HG03045 (cell line): ENCODE data around the gene PNMA6F.
"Not testable (repeated sequence)": the region's sequence is repeated elsewhere in the genome, so short reads cannot be mapped to it uniquely, and the experiment has no call there.

Source experiments
- ATAC-seq: cut with Tn5 transposase; IDR thresholded peaks from one replicate; pipeline ENCODE4 v1.9.1; 2021; ENCODE audit warnings: mild to moderate bottlenecking, moderate library complexity; ENCODE audit not compliant: unreplicated experiment

PNMA6F gene

DNA sequence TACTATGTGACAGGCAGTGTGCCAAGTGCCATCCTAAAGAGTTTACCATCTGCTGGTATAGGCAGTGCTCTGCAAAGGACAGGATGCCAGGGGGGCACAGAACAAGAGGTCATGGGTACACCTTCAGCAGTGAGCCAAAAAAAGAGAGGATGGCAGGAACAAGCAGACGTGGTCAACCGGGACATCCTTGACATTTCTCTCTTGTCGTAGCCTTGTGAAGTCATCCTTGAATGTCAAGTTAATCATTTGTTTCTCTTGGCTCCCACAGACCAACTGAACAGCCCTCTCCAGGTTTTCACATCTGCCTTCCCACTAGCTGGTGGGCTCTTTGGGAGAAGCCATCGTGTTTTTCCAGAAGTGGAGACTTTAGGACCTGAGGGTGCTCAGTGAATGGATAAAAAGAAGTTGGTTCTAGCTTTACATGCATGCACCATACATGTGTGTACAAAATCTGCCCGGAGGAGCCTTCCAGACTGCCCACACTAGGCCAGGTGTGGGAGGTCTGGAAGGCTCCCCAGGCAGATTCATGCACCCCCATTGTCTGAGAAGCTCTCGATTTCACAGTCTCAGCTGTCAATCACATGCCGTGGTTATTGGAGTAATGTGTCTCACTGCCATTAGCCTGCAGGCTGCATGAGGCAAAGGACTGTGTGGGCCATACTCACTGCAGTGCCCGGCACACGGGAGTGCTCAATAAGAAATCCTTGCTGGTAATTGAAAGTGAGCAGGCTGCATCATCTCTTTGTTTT lies 16.4 kb downstream of the PNMA6F start:
- no peak for ATAC-seq

DNA sequence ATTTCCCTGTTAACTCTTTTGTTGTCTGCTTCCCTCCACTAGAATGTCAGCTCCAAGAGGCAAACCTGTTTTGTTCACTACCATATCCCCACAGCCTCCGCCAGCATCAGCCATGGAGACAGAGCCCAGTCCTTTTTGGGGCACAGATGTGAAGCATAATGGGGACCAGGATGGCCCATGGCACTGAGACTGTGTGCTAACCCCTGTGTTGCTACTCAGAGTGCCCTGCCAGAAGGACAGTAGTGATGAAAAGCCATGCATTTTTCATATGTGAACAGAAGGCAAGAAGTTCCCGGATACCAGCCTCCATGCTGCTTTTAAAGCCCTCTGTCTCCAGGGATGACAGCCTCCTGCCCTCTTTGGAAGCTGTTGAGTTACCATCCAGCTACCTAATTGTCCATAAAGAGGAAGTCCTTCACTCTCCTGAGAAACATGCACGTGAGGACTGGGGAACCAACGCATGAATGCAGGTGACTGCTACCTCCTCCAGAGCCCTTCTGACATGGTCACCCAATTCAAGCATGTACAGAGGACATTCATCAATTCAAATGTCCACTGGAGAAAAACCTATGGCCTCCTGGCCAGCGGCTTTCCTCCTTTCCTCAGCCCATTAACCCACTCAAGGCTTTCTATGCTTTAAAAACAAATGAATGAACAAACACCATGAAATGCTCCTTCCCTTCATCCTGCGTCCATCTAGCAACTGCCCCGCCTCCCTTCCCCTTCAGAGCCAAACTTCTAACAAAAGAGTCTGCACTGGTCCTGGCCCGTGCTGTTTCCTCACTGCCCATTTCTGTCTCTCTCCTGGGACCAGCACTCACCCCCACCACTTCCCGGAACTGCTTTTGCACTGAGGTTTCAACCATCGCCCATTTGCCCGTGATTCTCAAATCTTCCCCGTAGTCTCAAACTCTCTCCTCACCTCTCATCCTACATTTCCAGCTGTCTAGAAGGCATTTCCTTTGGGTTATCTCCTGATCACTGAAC lies 18.0 kb downstream of the PNMA6F start:
- no peak for ATAC-seq

DNA sequence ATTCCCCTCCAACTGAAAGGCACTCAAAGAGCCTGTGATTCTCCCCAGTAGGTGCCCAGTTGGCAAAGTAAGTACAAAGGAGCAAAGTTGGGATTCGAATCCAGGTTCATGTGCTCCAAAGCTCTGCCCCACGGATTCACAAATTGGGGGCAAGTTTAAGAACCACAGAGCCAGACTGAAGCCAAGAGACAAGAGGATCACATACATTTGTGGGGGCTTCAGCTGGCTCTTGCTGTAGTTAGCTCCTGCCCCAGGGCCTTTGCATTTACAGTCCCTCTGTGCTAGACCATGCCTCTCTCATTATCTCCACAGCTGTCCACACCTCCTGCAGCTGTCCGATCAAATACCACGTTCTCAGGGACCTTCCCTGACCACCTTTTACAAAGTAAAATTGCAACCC lies 18.8 kb downstream of the PNMA6F start:
- no peak for ATAC-seq

DNA sequence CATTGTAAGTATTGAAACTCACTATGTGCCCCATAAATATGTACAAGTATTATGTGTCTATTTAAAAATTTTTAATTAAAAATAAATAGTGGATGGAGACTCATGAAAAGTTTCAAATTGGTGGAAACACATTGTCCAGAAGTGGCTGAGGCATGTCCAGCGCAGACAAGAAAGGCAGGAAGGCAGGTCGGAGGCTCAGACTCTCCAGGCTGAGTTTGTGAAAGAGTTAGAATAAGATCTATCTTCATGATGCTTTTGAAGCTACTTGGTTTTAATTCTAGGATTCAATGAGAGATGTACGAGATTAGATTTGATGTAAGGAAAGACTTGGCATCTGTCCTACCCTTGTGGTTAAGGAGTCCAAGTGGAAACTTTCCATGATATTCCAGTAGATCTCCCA lies 19.8 kb downstream of the PNMA6F start:
- no peak for ATAC-seq

DNA sequence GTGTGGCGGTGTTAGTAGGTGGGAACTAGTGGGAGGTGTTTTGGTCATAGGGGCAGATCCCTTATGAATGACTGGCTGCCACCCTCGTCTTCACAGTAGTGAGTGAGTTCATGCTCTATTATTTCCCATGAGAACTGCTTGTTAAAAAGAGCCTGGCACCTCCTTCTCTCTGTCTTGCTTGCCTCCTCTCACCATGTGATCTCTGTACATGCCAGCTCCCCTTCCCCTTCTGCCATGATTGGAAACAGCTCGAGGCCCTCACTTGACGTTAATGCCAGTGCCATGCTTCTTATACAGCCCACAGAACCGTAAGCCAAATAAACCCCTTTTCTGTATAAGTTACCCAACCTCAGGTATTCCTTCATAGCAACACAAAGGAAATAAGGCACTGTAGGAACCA lies 21.7 kb downstream of the PNMA6F start:
- no peak for ATAC-seq

DNA sequence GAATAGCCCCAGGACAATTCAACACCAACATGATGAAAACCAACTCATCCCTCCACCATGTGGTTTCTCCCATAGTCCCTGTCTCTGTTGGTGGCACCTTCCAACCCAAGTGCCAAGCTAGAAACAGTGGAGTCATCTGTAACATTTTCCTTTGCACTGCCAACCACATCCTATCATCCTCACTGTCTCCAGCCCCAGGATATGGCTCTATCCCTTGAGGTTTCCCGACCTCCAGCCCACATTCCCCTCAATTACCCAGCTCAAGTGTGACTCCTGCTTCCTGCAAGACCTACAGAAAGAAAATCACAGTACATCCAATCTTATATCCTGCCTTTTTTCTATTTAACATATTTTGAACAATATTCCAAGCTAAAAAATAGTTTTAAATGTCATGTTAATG lies 24.2 kb downstream of the PNMA6F start:
- no peak for ATAC-seq

DNA sequence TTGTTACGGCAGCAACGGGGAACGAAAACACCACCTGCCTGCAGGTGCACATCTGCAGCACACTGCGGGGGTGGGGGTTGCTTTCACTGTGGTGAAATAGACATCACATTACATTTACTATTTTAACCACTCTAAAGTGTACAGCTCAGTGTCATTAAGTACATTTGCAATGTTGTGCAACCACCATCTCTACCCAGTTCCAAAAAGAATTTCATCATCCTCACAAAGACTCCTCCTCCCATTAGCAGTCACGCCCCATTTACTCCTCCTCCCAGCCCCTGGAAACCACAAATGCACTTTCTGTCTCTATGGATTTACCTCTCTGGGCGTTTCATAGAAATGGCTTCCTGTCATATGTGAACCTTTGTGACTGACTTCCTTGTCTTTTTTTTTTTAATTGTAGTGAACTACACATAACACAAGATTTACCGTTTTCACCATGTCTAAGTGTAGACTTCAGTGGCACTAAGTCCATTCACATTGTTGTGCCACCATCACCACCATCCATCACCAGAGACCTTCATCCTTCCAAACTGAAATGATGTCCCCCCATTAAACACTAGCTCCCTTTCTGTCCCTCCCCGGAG lies 28.0 kb downstream of the PNMA6F start:
- ATAC-seq: not testable (repeated sequence)

DNA sequence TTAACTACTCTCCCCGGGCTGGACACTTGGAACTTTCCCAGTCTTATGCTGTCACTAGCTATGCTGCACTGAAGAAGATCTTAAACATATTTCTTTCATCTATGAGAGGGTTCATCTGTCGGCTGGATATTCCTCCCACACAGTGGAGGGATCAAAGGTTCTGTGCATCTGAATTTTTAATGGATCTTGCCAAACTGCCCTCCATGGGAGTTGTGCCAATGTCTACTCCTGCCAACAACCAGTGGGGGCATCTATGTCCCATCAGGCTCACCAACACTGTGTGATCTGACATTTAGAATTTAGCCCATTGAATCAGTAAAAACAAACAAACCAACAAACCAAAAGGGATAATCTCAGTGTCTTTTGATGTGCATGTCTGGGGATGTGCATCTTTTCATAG lies 32.8 kb downstream of the PNMA6F start:
- not testable (repeated sequence) for ATAC-seq

DNA sequence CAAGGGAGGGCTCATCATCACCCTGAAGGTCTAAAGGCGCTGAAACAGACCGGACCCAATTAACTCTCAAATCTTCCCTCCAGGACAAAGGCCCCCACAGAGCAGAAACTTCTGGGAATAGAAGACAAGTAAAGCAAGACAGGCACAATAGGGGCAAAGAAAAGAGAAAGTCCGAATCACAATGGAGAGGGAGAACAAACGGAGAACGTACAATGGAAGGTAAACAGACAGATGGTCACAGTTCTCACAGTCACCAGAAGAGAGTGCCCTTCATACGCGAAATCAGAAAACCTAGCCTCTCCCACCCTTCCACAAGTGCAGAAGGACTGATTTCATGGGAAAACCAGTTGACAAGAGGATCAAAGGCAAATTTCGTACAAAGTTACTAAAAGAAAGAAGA lies 35.9 kb downstream of the PNMA6F start:
- not testable (repeated sequence) for ATAC-seq

DNA sequence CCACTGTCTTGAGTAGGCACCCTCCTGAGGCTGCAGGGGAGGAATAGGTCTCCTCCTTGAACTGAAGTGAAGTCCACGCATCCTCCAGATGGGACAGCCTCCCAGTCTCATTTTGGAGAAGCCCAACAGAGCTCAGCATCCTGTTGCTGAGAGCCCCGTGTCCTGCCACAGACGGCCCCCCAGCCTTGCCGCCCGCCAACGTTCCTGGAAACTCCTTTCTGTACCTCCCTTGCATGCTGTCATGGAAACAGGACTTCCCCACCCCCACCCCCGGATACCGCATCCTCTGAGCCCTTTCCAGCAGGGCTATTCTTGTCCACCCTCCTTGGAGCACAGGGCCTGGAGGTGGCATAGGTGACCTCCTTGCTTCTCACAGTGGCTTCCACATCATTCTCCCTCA lies 37.6 kb downstream of the PNMA6F start:
- ATAC-seq: not testable (repeated sequence)

DNA sequence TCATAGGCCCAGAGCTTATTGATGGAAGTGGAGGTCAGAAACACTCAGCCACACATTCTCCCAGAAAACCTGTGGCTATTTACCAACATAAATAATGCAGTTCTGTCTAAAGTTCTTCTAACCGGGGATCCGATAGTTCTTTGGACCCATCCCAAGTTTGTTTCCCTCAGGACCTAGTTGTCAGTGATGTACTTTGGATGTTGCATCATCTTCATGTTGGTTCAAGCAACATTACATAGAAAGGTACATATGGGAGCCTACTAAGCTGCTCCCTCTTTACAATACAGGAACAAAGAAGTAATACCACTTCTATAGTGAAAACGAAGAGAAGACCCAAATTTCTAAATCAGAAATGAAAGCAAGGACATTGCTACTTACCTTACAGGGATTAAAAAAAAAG lies 39.8 kb downstream of the PNMA6F start:
- not testable (repeated sequence) for ATAC-seq

DNA sequence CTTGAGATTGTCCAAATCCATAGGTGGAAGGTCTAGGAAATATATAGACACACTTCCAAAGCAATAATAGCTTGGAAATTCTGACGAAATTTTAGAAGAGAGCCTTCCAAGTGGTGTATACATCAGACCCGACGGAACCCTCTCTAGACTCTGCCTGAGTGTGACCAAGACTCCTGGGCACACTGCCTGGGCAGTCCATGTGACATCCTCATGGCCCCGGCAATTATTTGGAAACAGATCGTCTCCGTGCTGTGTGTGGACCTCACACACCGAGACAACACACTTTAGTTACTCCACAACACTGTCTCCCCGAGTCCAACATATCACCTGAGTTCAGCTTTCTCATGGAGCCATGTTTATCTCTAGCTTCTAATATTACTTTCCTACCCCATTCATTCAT lies 42.3 kb downstream of the PNMA6F start:
- ATAC-seq: not testable (repeated sequence)

DNA sequence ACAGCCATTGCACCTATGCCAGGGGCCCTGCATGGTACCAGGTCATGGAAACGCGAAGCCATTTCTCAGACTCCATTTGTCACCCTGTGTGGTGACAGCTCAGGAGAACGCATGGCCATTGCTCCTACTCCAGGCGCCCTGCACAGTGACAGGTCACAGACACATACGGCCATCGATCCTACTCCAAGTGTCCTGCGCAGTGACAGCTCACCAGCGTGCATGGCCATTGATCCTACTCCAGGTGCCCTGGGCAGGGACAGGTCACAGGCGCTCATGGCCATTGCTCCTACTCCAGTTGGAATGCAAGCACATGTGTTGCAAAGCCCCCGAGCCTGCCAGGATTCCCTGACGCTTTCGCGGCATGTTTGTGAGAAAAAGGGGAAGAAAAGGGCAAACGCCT lies 45.5 kb downstream of the PNMA6F start:
- ATAC-seq: not testable (repeated sequence)

DNA sequence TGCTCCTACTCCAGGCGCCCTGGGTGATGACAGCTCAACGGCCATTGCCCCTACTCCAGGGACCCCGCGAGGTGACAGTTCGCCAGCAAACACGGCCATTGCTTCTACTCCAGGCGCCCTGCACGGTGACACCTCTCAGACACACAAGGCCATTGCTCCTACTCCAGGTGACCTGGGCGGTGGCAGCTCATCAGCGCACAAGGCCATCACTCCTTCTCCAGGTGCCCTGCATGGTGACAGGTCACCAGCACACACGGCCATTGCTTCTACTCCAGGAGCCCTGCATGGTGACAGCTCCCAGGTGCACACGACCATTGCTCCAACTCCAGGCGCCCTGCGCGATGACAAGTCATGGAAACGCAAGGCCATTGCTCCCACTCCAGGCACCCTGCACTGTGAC lies 46.1 kb downstream of the PNMA6F start:
- ATAC-seq: not testable (repeated sequence)

DNA sequence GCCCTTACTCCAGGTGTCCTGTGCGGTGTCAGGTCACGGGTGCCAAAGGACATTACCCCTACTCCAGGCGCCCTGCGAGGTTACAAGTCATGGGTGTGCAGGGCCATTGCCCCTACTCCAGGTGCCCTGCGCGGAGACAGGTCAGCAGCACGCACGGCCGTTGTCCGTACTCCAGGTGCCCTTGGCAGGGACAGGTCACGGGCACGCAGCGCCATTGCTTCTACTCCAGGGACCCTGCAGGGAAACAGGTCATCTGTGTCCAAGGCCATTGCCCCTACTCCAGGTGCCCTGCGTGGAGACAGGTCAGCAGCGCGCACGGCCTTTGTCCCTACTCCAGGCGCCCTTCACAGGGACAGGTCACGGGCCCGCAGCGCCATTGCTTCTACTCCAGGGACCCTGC lies 49.0 kb downstream of the PNMA6F start:
- ATAC-seq: not testable (repeated sequence)

DNA sequence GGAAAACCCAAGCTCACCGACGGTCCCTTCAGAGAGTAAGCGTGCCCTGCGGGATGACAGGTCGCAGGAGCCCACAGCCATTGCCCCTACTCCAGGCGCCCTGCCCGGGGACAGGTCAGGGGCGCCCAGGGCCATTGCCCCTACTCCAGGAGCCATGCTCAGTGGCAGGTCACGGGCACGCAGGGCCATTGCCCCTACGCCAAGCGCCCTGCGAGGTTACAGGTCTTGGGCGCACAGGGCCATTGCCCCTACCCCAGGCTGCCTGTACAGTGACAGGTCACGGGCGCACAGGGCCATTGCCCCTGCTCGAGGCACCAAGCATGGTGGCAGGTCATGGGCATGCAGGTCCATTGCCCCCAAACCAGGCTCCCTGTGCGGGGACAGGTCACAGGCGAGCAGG lies 49.5 kb downstream of the PNMA6F start:
- not testable (repeated sequence) for ATAC-seq
